Mesendoderm (in vitro differentiated cells): ENCODE measurements around the gene TUFT1.

Experiments
- DNase-seq: peaks from one replicate; pipeline ENCODE4 v3.0.0; 2013
- H2AK5ac ChIP-seq: 2 replicates; pipeline ENCODE4 v1.6.1; 2013; ENCODE audit warnings: low read length, inconsistent platforms
- H2BK120ac ChIP-seq: 2 replicates; pipeline ENCODE4 v1.6.1; 2013; ENCODE audit warnings: low read depth, mild to moderate bottlenecking, low read length, moderate library complexity, mixed read lengths
- H2BK15ac ChIP-seq: replicated peaks from 2 replicates; pipeline ENCODE4 v1.6.1; 2013; ENCODE audit warnings: low read depth, mild to moderate bottlenecking, moderate library complexity
- H2BK5ac ChIP-seq: 2 replicates; pipeline ENCODE4 v1.6.1; 2013; ENCODE audit warnings: low read length, inconsistent platforms
- H3K18ac ChIP-seq: 2 replicates; pipeline ENCODE4 v1.6.1; 2013; ENCODE audit warnings: mild to moderate bottlenecking, low read length, mixed read lengths
- H3K23ac ChIP-seq: one replicate; pipeline ENCODE4 v1.6.1; 2013; ENCODE audit warnings: low read length
- H3K27ac ChIP-seq: 2 replicates; pipeline ENCODE4 v1.5.1; 2013; ENCODE audit warnings: low read depth, mild to moderate bottlenecking, inconsistent platforms, low read length, moderate library complexity
- H3K27me3 ChIP-seq: 2 replicates; pipeline ENCODE4 v1.6.1; 2013; ENCODE audit warnings: low read length, control low read depth, mild to moderate bottlenecking, inconsistent platforms; ENCODE audit not compliant: insufficient read depth, poor library complexity
- H3K36me3 ChIP-seq: 2 replicates; pipeline ENCODE4 v1.6.1; 2013; ENCODE audit warnings: low read length, inconsistent platforms; ENCODE audit not compliant: control insufficient read depth, insufficient read depth
- H3K4ac ChIP-seq: one replicate; pipeline ENCODE4 v1.6.1; 2013; ENCODE audit warnings: low read depth, mild to moderate bottlenecking, low read length, moderate library complexity
- H3K4me1 ChIP-seq: 2 replicates; pipeline ENCODE4 v1.6.1; 2013; ENCODE audit warnings: low read depth, low read length, inconsistent platforms; ENCODE audit not compliant: control insufficient read depth
- H3K4me2 ChIP-seq: 2 replicates; pipeline ENCODE4 v1.6.1; 2013; ENCODE audit warnings: low read length
- H3K4me3 ChIP-seq: 2 replicates; pipeline ENCODE4 v1.5.1; 2013; ENCODE audit warnings: mild to moderate bottlenecking, low read length
- H3K56ac ChIP-seq: one replicate; pipeline ENCODE4 v1.6.1; 2013; ENCODE audit warnings: low read length
- H3K79me1 ChIP-seq: 2 replicates; pipeline ENCODE4 v1.6.1; 2013; ENCODE audit warnings: low read length, inconsistent platforms
- H3K79me2 ChIP-seq: 2 replicates; pipeline ENCODE4 v1.6.1; 2013; ENCODE audit warnings: mild to moderate bottlenecking, low read length; ENCODE audit not compliant: control insufficient read depth, insufficient read depth
- H3K9ac ChIP-seq: 2 replicates; pipeline ENCODE4 v1.6.1; 2013; ENCODE audit warnings: low read length, inconsistent platforms
- H4K5ac ChIP-seq: one replicate; pipeline ENCODE4 v1.6.1; 2013; ENCODE audit warnings: low read length
- H4K8ac ChIP-seq: one replicate; pipeline ENCODE4 v1.6.1; 2013; ENCODE audit warnings: low read depth, mild to moderate bottlenecking, control low read depth, low read length, moderate library complexity
- WGBS: extraction: QIAGEN DNeasy Blood & Tissue Kit; methylation state at CpG from one replicate; pipeline ENCODE4 v1.1.7; 2013; ENCODE audit warnings: low lambda C conversion rate, missing lambda C conversion rate; ENCODE audit not compliant: insufficient coverage; ENCODE audit errors: extremely low coverage; 5-methylcytosine and 5-hydroxymethylcytosine counted together

TUFT1 gene

GRCh38 chr1:151495316-151495715 is 44.8 kb upstream of the TUFT1 start:
- Histone ChIP-seq H3K18ac (no peak overlapping the region), H3K56ac (no peak overlapping the region), H3K79me1 (no peaks in the 10 kb centered on the region), H3K4me1 (no peaks in the 10 kb centered on the region), H3K23ac (no peak overlapping the region), H2BK5ac (no peak overlapping the region), H2BK120ac (no peak overlapping the region), H3K36me3 (no peaks in the 10 kb centered on the region), H3K27ac (no peak overlapping the region), H3K79me2 (no peaks in the 10 kb centered on the region), H4K8ac (no peak overlapping the region), H3K9ac (no peak overlapping the region), H2BK15ac (no peak overlapping the region), H3K4ac (no peak overlapping the region), H3K27me3 (no peaks in the 10 kb centered on the region), H3K4me3 (no peak overlapping the region), H4K5ac (no peak overlapping the region), H3K4me2 (no peak overlapping the region), H2AK5ac (no peak overlapping the region)
- WGBS = no CpG with 5 or more reads among the region's 1 CpG
- no peak for DNase-seq

- Histone ChIP-seq H3K79me2 (no peaks in the 10 kb centered on the region), H3K27ac (no peak overlapping the region), H2AK5ac (no peak overlapping the region), H3K18ac (no peak overlapping the region), H3K56ac (no peak overlapping the region), H3K27me3 (no peaks in the 10 kb centered on the region), H2BK5ac (no peak overlapping the region), H3K9ac (no peak overlapping the region), H2BK15ac (no peak overlapping the region), H3K23ac (no peak overlapping the region), H3K4me1 (peaks cover 2% of the 10 kb centered on the region), H4K5ac (no peak overlapping the region), H3K4ac (no peak overlapping the region), H2BK120ac (no peak overlapping the region), H3K79me1 (no peaks in the 10 kb centered on the region), H3K4me3 (no peak overlapping the region), H3K36me3 (no peaks in the 10 kb centered on the region), H3K4me2 (no peak overlapping the region), H4K8ac (no peak overlapping the region)
- no peak for DNase-seq
- WGBS = no CpG with 5 or more reads among the region's 5 CpGs
Measured at GRCh38 chr1:151499365-151499764, 40.7 kb upstream of the TUFT1 start.

- Histone ChIP-seq H3K36me3 (no peaks in the 10 kb centered on the region), H2BK5ac (no peak overlapping the region), H3K4me1 (peaks cover 2% of the 10 kb centered on the region), H3K27ac (no peak overlapping the region), H3K56ac (no peak overlapping the region), H3K23ac (no peak overlapping the region), H3K79me2 (no peaks in the 10 kb centered on the region), H2BK15ac (no peak overlapping the region), H3K4ac (no peak overlapping the region), H4K8ac (no peak overlapping the region), H3K4me2 (no peak overlapping the region), H4K5ac (no peak overlapping the region), H3K18ac (no peak overlapping the region), H3K9ac (no peak overlapping the region), H3K79me1 (no peaks in the 10 kb centered on the region), H2AK5ac (no peak overlapping the region), H2BK120ac (no peak overlapping the region), H3K4me3 (no peak overlapping the region), H3K27me3 (no peaks in the 10 kb centered on the region)
- DNase-seq = no peak
- WGBS = no CpG with 5 or more reads among the region's 1 CpG
Measured at GRCh38 chr1:151499930-151500329, 40.2 kb upstream of the TUFT1 start.

- no peaks in the 10 kb centered on the region for H3K36me3 ChIP-seq
- H3K4ac ChIP-seq = no peak overlapping the region
- H2BK120ac ChIP-seq = no peak overlapping the region
- H3K18ac ChIP-seq = no peak overlapping the region
- no peaks in the 10 kb centered on the region for H3K27me3 ChIP-seq
- WGBS = no CpG with 5 or more reads among the region's 10 CpGs
- no peak overlapping the region for H4K5ac ChIP-seq
- H3K79me1 ChIP-seq = no peaks in the 10 kb centered on the region
- no peak overlapping the region for H3K23ac ChIP-seq
- no peak overlapping the region for H3K27ac ChIP-seq
- H2BK15ac ChIP-seq = no peak overlapping the region
- DNase-seq = peak; percentile 65
- no peak overlapping the region for H3K4me2 ChIP-seq
- no peak overlapping the region for H2AK5ac ChIP-seq
- no peak overlapping the region for H4K8ac ChIP-seq
- H3K9ac ChIP-seq = no peak overlapping the region
- no peak overlapping the region for H3K56ac ChIP-seq
- H2BK5ac ChIP-seq = no peak overlapping the region
- peaks cover 2% of the 10 kb centered on the region for H3K4me1 ChIP-seq
- H3K4me3 ChIP-seq = no peak overlapping the region
- H3K79me2 ChIP-seq = no peaks in the 10 kb centered on the region
Measured at GRCh38 chr1:151501474-151501873, 38.6 kb upstream of the TUFT1 start.

- no peak overlapping the region for H3K9ac ChIP-seq
- no peak for DNase-seq
- H3K23ac ChIP-seq = no peak overlapping the region
- H3K56ac ChIP-seq = no peak overlapping the region
- no peak overlapping the region for H4K5ac ChIP-seq
- no peaks in the 10 kb centered on the region for H3K79me1 ChIP-seq
- no peak overlapping the region for H3K4ac ChIP-seq
- H2AK5ac ChIP-seq = no peak overlapping the region
- no peak overlapping the region for H2BK120ac ChIP-seq
- no peak overlapping the region for H3K27ac ChIP-seq
- WGBS = no CpG with 5 or more reads among the region's 5 CpGs
- no peak overlapping the region for H2BK5ac ChIP-seq
- H3K18ac ChIP-seq = peak overlapping the region; percentile 11
- H3K27me3 ChIP-seq = no peaks in the 10 kb centered on the region
- no peak overlapping the region for H4K8ac ChIP-seq
- H3K79me2 ChIP-seq = no peaks in the 10 kb centered on the region
- H3K4me2 ChIP-seq = no peak overlapping the region
- H3K4me3 ChIP-seq = no peak overlapping the region
- no peaks in the 10 kb centered on the region for H3K36me3 ChIP-seq
- H2BK15ac ChIP-seq = no peak overlapping the region
- peaks cover 2% of the 10 kb centered on the region for H3K4me1 ChIP-seq
Measured at GRCh38 chr1:151502035-151502700, 37.9 kb upstream of the TUFT1 start.
